Adipose tissue (tissue), 3 donors: ENCODE data around the gene SCAPER. TPM values are rescaled to one million over a fixed set of nuclear protein-coding genes. Genes with fewer than 3 reads are reported as not detected.
A peak's percentile ranks its signal among the peaks of the same experiment; 100 is the strongest.

ENCODE experiments used
- H3K27ac ChIP-seq: one replicate; pipeline ENCODE4 v1.5.1; 2013; ENCODE audit warnings: low read depth, low read length
- WGBS, 3 donors: extraction: QIAGEN DNeasy Blood & Tissue Kit; methylation state at CpG; one replicate each; pipeline ENCODE4 v1.1.7; 2013; 5-methylcytosine and 5-hydroxymethylcytosine counted together
- polyA plus RNA-seq, 3 donors: library from polyadenylated mRNA; stranded (reverse); fragments of 200-250 nt; gene quantifications; one replicate each; pipeline ENCODE4 v1.2.3, GENCODE V29; 2013
- donor health status: healthy with polysubstance abuse.
- donor health status: Bipolar disorder and iron deficiency.
- donor health status: healthy.

Gene SCAPER, protein sequence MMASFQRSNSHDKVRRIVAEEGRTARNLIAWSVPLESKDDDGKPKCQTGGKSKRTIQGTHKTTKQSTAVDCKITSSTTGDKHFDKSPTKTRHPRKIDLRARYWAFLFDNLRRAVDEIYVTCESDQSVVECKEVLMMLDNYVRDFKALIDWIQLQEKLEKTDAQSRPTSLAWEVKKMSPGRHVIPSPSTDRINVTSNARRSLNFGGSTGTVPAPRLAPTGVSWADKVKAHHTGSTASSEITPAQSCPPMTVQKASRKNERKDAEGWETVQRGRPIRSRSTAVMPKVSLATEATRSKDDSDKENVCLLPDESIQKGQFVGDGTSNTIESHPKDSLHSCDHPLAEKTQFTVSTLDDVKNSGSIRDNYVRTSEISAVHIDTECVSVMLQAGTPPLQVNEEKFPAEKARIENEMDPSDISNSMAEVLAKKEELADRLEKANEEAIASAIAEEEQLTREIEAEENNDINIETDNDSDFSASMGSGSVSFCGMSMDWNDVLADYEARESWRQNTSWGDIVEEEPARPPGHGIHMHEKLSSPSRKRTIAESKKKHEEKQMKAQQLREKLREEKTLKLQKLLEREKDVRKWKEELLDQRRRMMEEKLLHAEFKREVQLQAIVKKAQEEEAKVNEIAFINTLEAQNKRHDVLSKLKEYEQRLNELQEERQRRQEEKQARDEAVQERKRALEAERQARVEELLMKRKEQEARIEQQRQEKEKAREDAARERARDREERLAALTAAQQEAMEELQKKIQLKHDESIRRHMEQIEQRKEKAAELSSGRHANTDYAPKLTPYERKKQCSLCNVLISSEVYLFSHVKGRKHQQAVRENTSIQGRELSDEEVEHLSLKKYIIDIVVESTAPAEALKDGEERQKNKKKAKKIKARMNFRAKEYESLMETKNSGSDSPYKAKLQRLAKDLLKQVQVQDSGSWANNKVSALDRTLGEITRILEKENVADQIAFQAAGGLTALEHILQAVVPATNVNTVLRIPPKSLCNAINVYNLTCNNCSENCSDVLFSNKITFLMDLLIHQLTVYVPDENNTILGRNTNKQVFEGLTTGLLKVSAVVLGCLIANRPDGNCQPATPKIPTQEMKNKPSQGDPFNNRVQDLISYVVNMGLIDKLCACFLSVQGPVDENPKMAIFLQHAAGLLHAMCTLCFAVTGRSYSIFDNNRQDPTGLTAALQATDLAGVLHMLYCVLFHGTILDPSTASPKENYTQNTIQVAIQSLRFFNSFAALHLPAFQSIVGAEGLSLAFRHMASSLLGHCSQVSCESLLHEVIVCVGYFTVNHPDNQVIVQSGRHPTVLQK (N-terminal part only)
- polyA plus RNA-seq, result 1 to 10 TPM; 5.4 to 9.6 (median 8.5) TPM

DNA sequence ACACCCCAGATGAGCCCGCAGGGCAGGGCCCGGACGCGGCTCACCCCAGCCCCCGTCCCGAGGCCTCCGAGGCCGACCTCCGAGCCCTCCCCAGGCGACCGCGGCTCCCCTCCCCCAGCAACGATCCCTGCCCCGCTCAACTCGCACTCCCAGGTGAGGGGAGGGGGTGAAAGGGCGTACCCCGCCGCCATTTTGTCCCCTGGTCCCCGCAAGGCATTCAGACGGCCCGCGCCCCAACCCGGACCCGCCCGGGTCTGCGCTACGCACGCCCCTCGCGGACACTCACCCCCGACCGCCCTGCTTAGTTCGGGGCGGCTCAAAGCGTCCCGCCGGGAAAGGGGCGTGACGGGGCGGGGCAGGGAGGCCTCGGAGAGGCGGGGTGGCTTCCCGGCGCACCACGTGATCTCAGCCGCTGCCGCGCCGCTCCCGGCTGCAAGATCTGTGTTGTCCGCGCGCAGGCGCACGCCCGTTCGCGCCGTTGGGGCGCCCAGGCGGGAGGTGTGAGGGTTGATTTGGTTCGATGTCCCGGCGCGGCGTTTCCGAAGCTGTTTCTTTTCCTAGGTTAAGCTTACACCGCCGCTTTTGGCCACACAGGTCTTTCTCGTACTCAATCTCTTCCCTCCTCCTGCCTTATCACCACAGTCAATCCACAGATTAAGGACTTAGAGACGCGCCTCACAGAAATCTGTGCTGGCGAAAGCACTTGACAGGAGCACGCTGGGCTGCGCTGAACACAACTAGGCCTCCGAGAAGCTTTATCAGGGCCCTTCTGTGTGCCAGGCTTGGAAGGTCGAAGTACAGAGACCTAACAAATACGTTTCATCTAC, at the start of gene SCAPER:
TSS of gene SCAPER (minus strand) at position 328 of the 827 bp plus-strand sequence. CDS start 21,523 bp downstream, outside the sequence.
- H3K27ac ChIP-seq, result peak within 1 kb of the TSS; percentile 31
- WGBS, 3 donors, result 0 to 1% (median 1%) methylated on average over 71 to 78 of the region's 78 CpGs

DNA sequence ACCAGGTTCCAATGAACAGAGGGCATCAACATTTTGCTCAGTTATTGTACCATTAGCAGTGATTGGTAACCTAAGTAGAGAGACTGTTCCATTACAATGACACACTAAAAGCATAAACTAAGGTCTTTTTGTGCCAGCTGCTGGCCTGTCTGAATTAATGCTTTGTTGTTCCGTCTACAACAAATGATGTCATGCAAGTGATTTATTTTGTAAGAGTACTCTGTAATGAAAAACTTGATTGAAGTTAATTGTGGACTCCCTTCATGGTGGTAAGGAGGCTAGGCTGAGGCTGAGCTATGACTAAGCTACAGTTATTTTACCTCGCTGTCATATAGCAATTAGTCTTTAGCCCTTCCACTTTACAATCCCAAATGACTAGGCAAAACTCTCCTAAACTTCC, 49.6 kb upstream of the SCAPER start:
- no peak overlapping the region for H3K27ac ChIP-seq
- WGBS, 3 donors, result 59 to 70% (median 63%) methylated on average over 2 of the region's 2 CpGs

DNA sequence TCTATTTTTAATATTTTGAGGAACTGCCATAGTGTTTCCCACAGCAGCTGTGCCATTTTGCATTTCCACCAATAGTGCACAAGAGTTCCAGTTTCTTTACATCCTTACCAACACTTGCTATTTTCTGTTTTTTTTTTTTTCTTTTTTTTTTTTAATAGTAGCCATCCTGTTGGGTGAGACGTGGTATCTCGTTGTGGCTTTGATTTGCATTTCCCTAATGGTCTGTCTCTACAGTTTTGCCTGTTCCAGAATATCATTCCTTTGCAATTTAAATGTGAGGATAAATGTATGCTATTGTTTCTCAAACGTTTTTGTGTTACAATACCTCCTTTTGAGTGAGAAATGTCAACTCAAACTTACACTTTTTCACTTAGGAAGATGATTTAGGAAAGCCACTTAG, 48.8 kb upstream of the SCAPER start:
- 50 to 59% (median 52%) methylated on average over 3 of the region's 3 CpGs for WGBS, 3 donors
- H3K27ac ChIP-seq, result no peak overlapping the region

DNA sequence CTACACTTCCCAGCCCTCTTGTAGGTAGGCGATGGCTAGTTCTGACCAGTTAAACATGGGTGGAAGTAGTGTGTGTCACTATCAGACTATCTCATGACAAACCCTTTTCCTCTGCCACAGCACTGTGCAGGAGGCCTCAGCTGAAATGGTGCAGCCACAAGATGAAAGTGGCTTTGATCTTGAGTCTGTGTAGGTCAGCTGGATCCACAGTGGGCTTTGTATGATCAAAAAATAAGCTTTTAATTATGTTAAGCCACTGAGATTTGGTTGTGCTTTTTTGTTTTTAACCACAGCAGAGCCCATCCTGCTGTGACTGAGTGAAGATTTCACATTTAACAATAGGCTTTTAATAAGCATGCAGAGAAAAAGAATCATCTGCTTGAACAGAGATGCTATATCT, 46.1 kb upstream of the SCAPER start:
- H3K27ac ChIP-seq, result no peak overlapping the region
- WGBS, 3 donors, result 91 to 97% (median 92%) methylated on average over 1 of the region's 1 CpG

DNA sequence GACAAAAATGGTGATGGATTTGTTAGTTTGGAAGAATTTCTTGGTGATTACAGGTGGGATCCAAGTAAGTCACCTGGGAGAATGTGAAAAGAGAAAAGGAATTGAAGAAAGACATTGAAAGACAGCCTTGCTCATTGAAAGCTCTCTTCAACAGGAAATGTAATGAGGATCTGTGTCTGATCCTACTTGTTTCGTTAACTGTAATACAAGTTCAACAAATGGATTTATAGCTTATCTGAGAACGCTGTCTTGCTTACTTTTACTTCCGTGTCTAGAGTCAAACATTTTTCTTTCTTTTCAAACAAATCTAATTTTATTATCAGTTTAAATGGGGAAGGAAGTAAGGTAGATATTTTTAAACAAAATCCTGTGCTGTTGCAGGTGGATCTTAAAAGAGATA, 42.3 kb upstream of the SCAPER start:
- no peak overlapping the region for H3K27ac ChIP-seq
- WGBS, 3 donors, result 59 to 85% (median 82%) methylated on average over 3 of the region's 3 CpGs

DNA sequence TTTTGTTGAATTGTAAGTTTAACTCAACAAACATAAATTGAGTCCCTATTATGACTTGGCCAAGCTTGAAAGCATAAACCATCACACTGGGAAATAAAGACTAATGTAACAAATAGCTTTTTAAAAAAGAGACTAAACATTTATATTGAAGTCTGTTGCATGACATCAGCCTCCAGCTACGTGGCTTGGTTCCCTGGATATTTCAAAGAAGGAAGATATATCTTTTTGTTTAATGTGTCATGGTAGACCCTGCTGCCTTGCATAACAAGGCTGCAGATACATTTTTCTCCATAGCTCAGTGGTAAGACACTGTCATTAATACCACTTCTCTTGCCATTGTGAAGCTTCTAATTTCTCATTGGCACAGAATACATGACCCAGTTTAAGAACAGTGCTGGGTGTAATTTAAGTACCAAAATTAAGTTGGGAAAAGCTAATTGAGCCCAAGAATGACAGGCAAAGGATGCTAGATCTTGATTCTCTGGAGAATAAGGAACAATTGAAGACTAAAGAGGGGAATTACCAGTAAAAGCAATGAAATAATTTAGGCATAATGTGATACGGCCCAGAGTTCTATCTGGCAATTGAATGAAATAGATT, 40.5 kb upstream of the SCAPER start:
- H3K27ac ChIP-seq, result no peak overlapping the region
- WGBS, 3 donors, result 79 to 89% (median 88%) methylated on average over 2 of the region's 2 CpGs

DNA sequence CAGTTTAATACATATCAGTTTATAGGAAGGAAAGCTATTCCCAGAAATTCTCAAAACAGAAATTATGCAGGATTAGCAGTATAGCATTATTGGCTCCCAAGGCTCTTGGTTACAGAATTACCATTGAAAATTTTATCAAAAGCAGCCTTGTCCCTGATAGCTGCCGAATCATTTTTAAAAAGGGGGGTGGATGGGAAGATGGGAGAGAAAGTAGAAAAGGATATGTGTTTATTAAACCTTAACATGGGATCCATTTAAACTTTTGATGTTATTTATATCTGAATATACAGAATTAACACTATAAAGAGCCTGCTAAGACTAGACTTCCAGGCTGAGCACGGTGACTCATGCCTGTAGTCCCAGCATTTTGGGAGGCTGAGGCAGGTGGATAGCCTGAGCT, 37.2 kb upstream of the SCAPER start:
- WGBS, 3 donors, result 78 to 96% (median 90%) methylated on average over 2 of the region's 2 CpGs
- H3K27ac ChIP-seq, result no peak overlapping the region

DNA sequence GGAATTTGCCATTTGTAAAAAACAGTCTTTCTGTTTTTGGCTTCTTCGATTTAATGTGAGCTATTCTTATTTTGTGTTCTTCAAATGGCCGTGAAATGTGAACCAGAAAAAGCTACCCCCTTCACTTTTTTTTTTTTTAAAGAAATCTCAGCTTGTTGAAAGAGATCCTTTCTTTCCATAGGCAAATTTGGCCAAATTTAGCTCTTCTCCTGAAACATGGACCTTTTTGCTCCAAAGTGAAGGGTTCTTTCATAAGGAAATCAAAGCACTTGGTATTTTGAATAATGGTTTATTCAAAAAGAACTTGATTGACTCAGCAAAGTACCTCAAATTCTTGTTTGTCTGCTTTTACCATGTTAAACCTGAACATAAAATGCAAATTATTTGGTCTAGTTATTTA, 36.5 kb upstream of the SCAPER start:
- no peak overlapping the region for H3K27ac ChIP-seq
- WGBS, 3 donors, result 90 to 94% (median 90%) methylated on average over 2 of the region's 2 CpGs

DNA sequence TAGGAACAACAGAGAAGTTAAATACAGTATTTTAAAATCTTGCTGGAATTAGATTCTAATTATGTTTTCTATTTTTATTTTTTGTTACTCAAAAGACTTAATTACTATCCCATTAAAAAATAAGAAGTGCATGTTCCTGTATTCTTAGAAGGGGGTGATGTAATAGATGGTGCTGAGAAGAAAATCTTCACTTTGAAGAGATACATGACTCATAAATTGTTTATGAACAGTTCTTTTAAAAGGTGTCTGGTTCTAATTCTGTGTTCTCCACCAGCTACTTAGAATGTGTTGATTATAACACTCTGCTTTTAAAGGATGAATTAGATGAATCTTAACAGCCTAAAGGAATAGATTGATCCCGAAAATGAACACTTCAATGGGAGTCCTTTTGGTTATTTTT, 34.6 kb upstream of the SCAPER start:
- 0% methylated on average over 1 of the region's 1 CpG for WGBS, 3 donors
- no peak overlapping the region for H3K27ac ChIP-seq

DNA sequence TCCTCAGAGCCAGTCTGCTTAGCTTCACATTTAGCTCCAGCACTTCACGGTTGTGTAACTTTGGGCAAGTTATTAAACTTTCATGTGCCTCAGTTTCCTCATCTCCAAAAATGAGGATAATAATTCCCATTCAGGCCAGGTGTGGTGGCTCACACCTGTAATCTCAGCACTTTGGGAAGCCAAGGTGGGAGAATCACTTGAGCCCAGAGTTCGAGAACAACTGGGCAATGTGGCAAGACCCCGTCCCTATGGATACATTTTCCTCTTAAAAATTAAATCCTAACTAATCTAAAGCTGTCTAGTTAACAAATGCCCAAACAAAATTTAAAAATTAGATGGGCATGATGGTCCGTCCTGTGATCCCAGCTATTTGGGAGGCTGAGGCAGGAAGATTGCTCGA, 33.6 kb upstream of the SCAPER start:
- WGBS, 3 donors, result 95 to 99% (median 97%) methylated on average over 5 of the region's 5 CpGs

DNA sequence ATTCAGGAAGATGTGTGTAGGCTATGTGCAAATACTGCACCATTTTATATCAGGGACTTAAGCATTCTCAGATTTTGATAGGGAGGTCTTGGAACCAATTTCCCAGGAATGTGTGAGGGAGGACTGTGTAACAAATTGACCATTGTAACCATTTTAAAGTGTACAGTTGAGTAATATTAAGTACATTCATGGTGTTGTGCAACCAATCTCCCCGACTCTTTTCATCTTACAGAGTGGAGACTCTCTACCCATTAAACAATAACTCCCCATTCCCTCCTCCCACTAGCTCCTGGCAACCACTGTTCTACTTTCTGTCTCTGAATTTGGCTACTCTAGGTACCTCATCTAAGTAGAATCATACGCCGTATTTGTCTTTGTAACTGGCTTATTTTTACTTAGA, 31.5 kb upstream of the SCAPER start:
- H3K27ac ChIP-seq, result no peak overlapping the region
- WGBS, 3 donors, result 76 to 95% (median 79%) methylated on average over 3 of the region's 3 CpGs

More for the DNA sequence above, 33.6 kb upstream of the SCAPER start:
- no peak overlapping the region for H3K27ac ChIP-seq

DNA sequence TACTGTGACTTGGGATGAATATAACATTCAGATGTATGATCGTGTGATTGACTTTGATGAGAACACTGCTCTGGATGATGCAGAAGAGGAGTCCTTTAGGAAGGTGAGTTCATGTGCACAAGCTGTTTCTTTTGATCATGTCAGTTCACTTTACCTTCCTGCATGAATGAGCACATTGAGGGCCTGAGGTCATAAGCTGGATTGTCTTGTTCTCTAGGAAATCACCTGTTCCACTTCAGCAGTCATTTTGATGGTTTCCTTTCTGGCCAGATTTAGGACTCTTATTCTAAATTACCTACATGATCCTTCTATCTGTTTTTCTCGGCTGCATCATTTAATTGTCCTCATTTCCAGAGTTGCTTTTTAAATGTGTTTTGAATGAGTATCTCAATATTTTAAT, 30.5 kb upstream of the SCAPER start:
- 91 to 95% (median 95%) methylated on average over 2 of the region's 2 CpGs for WGBS, 3 donors
- H3K27ac ChIP-seq, result no peak overlapping the region

DNA sequence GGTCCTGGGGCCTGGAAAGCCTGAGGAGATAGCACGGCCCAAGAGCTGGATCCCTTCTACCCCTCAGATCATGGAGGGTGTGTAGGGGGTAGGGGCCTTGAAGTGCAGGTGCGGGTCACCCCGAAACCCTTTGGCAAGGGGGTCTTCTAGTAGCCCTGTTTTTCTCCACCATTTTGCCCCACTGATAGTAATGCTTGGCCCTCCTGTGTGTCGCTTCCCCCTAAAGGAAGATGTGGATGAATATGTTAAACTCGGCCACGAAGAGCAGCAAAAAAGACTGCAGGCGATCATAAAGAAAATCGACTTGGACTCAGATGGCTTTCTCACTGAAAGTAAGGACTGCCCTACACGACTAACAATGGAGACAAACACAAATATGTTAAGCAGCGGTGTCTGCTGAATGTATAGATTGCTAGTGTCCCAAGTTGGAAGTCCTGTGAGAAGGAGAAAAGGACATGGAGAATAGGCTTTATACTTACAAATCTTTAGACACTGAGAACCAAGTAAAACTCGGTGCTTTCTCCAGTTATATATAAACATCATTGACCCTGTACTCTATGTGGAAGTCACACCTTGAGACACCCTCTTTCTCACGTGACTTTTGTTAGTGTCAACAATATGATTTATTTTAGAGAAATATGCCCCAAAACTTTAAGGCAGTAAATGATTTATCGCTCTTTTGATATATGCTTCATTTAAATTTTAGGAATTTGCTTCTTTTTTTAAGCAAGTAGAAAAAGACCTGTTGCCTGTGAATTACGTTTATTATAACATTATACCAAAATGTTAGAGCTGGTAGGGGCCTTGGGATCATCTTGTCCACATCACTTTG, 27.2 kb upstream of the SCAPER start:
- 16 to 24% (median 24%) methylated on average over 14 of the region's 14 CpGs for WGBS, 3 donors
- H3K27ac ChIP-seq, result no peak overlapping the region

DNA sequence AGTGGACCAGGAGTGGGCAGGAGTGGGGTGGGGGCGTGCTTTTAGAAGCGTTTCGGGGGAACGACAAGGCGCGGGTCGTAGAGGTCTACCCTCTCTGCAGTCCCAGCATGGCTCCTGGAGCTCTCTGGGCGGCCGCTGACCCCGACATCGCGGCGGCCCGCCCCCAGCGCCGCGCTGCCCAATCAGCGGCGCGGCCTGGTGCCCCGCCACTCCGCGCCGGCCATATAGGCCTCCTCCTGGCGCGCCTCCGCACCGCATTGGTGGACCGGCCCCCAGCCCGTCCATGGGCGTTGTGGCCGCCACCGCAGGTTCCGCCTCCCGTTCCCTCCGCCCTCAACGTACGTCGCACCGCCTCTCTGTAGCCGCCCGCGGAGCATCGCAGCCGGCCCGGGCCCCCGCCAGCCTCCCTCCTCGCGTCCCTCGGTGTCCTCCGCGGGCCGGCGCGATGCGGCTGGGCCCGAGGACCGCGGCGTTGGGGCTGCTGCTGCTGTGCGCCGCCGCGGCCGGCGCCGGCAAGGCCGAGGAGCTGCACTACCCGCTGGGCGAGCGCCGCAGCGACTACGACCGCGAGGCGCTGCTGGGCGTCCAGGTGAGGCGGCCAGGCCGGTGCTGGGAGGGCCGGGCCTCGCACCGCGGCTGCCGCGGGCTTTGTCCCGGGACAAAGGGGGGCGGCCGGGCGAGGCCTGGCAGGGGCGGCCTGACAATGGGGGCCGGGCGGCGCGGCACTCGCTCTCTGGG, 26.4 kb upstream of the SCAPER start, which contains the start of gene RCN2:
TSS of gene RCN2 (plus strand) at position 353 of the 738 bp plus-strand sequence. CDS start at position 446, 93 bp downstream.
- 0% methylated on average over 79 to 96 of the region's 96 CpGs for WGBS, 3 donors
- H3K27ac ChIP-seq, result no peak within 1 kb of the TSS

DNA sequence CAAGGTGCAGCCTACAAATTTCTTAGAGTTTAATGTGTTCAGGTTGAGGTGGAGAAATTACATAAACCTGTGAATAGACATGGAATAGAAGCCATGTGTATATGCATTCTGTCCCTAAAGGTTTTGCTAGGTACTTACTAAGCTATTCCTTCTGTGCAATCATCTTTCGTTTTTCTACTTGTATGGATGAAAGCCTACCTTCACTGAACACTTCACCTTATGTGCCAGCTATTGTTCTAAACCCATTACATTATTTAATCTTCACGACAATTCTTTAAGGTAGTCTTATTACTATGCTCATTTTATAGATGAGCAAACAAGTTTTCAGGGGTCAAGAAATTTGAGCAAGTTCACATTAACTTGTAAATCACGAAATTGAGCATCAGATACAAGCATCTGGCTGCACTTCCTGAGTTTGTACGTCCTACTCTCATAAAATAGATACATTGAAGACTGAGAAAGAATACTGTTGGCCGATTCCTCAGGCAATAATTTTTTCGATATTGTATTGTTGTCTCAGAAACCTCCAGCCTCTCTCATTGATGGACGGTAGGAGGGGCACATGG, 25.8 kb upstream of the SCAPER start:
- no peak overlapping the region for H3K27ac ChIP-seq
- WGBS, 3 donors, result 12 to 21% (median 18%) methylated on average over 7 of the region's 7 CpGs
